K562 (cell line): ENCODE results near the gene NPAS3. TPM values are rescaled to one million over a fixed set of nuclear protein-coding genes. Genes with fewer than 3 reads are reported as not detected.

Source experiments
- ATAC-seq: fragments of 200-7000 bp; cut with Tn5 transposase; 3 replicates; pipeline ENCODE4 v1.9.1; 2020; ENCODE audit warnings: moderate library complexity
- BruUV-seq: library from RNA; stranded (reverse); fragments of 400-500 nt; replicated peaks from 2 replicates; lab custom pipeline; 2021; lab: Mats Ljungman, UMichigan
- CTCF ChIA-PET: fragments of 300-600 bp; formaldehyde crosslinking; extraction: SDS; loops from one replicate; lab custom pipeline; 2021; ENCODE audit warnings: low intra/inter-chr PET ratio; lab: Yijun Ruan, JAX
- POLR2A ChIA-PET: fragments of 300-600, 350-650 bp; sonication (Branson Sonifier 250); formaldehyde crosslinking; extraction: SDS; loops from one replicate; lab custom pipeline; 2021; ENCODE audit warnings: antibody characterized with exemption, inconsistent platforms; lab: Yijun Ruan, JAX
- DNase-seq, 4 experiments: peaks; one replicate each; pipeline versions ENCODE4 v3.0.0 to v3.0.0-alpha.2; 2011 to 2018; ENCODE audit warnings: low spot score in 3 of 4, mixed read lengths in 3 of 4; ENCODE audit errors: extremely low read depth in 1 of 4
- FAIRE-seq: peaks from 2 replicates; lab custom pipeline; 2011; peaks lifted over from hg19 to GRCh38; lab: Jason Lieb, UNC
- H2AFZ ChIP-seq: 2 replicates; pipeline ENCODE4 v1.6.0; 2011; ENCODE audit warnings: low read depth, low read length, control low read depth, inconsistent platforms
- H3K27ac ChIP-seq: fragments of 200-600 bp; 3 replicates; pipeline ENCODE4 v1.8.0; 2011; ENCODE audit warnings: low read depth, mild to moderate bottlenecking, control low read depth, inconsistent platforms, low read length, moderate library complexity, mixed read lengths; ENCODE audit errors: extremely low read depth
- H3K27me3 ChIP-seq, 2 experiments: fragments of 300-600 bp in 1 of 2; 2 replicates in 1 of 2; 3 replicates in 1 of 2; pipeline versions ENCODE4 v1.6.0 to v1.8.0; 2011; ENCODE audit warnings: inconsistent platforms in 2 of 2, low read length in 2 of 2, mild to moderate bottlenecking in 1 of 2, mixed read lengths in 1 of 2, moderate library complexity in 1 of 2; ENCODE audit not compliant: control insufficient read depth in 2 of 2, insufficient read depth in 2 of 2
- H3K36me3 ChIP-seq: fragments of 300-600 bp; 3 replicates; pipeline ENCODE4 v1.8.0; 2011; ENCODE audit warnings: mild to moderate bottlenecking, low read length, inconsistent platforms; ENCODE audit not compliant: control insufficient read depth, insufficient read depth
- H3K4me1 ChIP-seq, 2 experiments: fragments of 200-600 bp in 1 of 2; replicated peaks in 1 of 2; 2 replicates in 1 of 2; 3 replicates in 1 of 2; pipeline versions ENCODE4 v1.5.1 to v1.8.0; 2011; ENCODE audit warnings: inconsistent platforms in 2 of 2, low read length in 2 of 2, mild to moderate bottlenecking in 1 of 2, mixed read lengths in 1 of 2, moderate library complexity in 1 of 2; ENCODE audit not compliant: control insufficient read depth in 2 of 2, insufficient read depth in 2 of 2
- H3K4me2 ChIP-seq: 2 replicates; pipeline ENCODE4 v1.6.1; 2011; ENCODE audit warnings: low read length, control low read depth, inconsistent platforms, mixed read lengths; ENCODE audit not compliant: insufficient read depth
- H3K4me3 ChIP-seq: fragments of 200-600 bp; sonication (generic), shearing (Covaris generic); 2 replicates; pipeline ENCODE4 v1.5.1; 2016; ENCODE audit warnings: control low read depth, inconsistent platforms
- H3K79me2 ChIP-seq: fragments of 200-600 bp; 3 replicates; pipeline ENCODE4 v1.8.0; 2011; ENCODE audit warnings: low read length, inconsistent platforms; ENCODE audit not compliant: control insufficient read depth, insufficient read depth
- H3K9ac ChIP-seq, 2 experiments: 2 replicates each; pipeline versions ENCODE4 v1.6.0 to v1.6.1; 2011; ENCODE audit warnings: low read depth in 2 of 2, low read length in 2 of 2, control low read depth in 1 of 2, inconsistent platforms in 1 of 2, mild to moderate bottlenecking in 1 of 2, mixed read lengths in 1 of 2; ENCODE audit not compliant: insufficient read depth in 1 of 2
- H3K9me1 ChIP-seq: one replicate; pipeline ENCODE4 v1.6.0; 2011; ENCODE audit warnings: inconsistent platforms, mild to moderate bottlenecking, low read length, moderate library complexity; ENCODE audit not compliant: control insufficient read depth, insufficient read depth
- H3K9me3 ChIP-seq: replicated peaks from 2 replicates; pipeline ENCODE4 v1.5.1; 2011; ENCODE audit warnings: low read depth, low read length, inconsistent platforms; ENCODE audit not compliant: control insufficient read depth, insufficient read depth
- H4K20me1 ChIP-seq: replicated peaks from 2 replicates; pipeline ENCODE4 v1.6.1; 2011; ENCODE audit warnings: low read length, inconsistent platforms, mixed read lengths; ENCODE audit not compliant: control insufficient read depth, insufficient read depth
- C11orf30 ChIP-seq: fragments of 450-650 bp; IDR thresholded peaks from 2 replicates; pipeline ENCODE4 v1.6.1; 2016; ENCODE audit warnings: low read depth, mild to moderate bottlenecking
- E2F4 ChIP-seq: sonication (generic); formaldehyde crosslinking; IDR thresholded peaks from 2 replicates; pipeline ENCODE4 v1.8.0; 2022; ENCODE audit warnings: mild to moderate bottlenecking, low read depth, missing genetic modification reagents
- FOSL1 ChIP-seq: fragments of 200-800 bp; sonication (Bioruptor generic); conservative IDR thresholded peaks from 2 replicates; pipeline ENCODE4 v1.6.1; 2016; ENCODE audit warnings: missing genetic modification characterization, missing compliant biosample characterization
- HNRNPUL1 ChIP-seq: fragments of 200-400 bp; formaldehyde crosslinking; IDR thresholded peaks from 2 replicates; pipeline ENCODE4 v1.6.1; 2017; ENCODE audit warnings: low read length
- PTTG1 ChIP-seq: fragments of 450-650 bp; IDR thresholded peaks from 2 replicates; pipeline ENCODE4 v1.6.1; 2016; ENCODE audit warnings: low read depth, mild to moderate bottlenecking, missing genetic modification characterization, missing compliant biosample characterization
- RBM25 ChIP-seq: fragments of 200-400 bp; formaldehyde crosslinking; IDR thresholded peaks from 2 replicates; pipeline ENCODE4 v1.6.1; 2018; ENCODE audit warnings: low read length, low read depth, moderate library complexity; ENCODE audit not compliant: severe bottlenecking
- SAFB ChIP-seq: fragments of 200-400 bp; formaldehyde crosslinking; IDR thresholded peaks from 2 replicates; pipeline ENCODE4 v1.6.1; 2017; ENCODE audit warnings: low read depth, low read length, borderline replicate concordance
- SMARCA5 ChIP-seq: fragments of 450-650 bp; IDR thresholded peaks from 2 replicates; pipeline ENCODE4 v1.6.1; 2016
- UBTF ChIP-seq, 2 experiments: IDR thresholded peaks; 2 replicates each; pipeline ENCODE4 v1.6.1; 2012; ENCODE audit warnings: improper control_type of control experiment in 2 of 2, low read depth in 2 of 2, low read length in 2 of 2, borderline replicate concordance in 1 of 2
- ZNF316 ChIP-seq: fragments of 450-650 bp; IDR thresholded peaks from 2 replicates; pipeline ENCODE4 v1.6.1; 2016
- WGBS: fragments of 100-300 bp; shearing (Covaris generic); methylation state at CpG from one replicate; pipeline ENCODE4 v1.1.6; 2016; ENCODE audit warnings: low coverage, mixed read lengths; ENCODE audit not compliant: insufficient coverage; ENCODE audit errors: missing lambda C conversion rate; 5-methylcytosine and 5-hydroxymethylcytosine counted together
- in situ Hi-C: fragments of 300-500 bp; cut with MboI; formaldehyde crosslinking; loops from 4 replicates; pipeline ENCODE4 v1.15.0; 2018; ENCODE audit warnings: inconsistent platforms, mixed read lengths
- intact Hi-C: fragments of 100-400 bp; cut with micrococcal nuclease; formaldehyde crosslinking; loops from 2 replicates; pipeline ENCODE4 v1.14.2; 2022
- polyA plus RNA-seq, 8 experiments: library from polyadenylated mRNA; depleted of rRNA in 4 of 8; stranded (reverse) in 5 of 8; unstranded in 3 of 8; fragments of >200 nt; fragmentation: Nextera tagmentation in 2 of 8; fragmentation: Illumina TruSeq in 1 of 8; extraction: Ambion mirVana in 2 of 8; extraction: Trizol in 1 of 8; gene quantifications; 2 replicates each; pipeline versions ENCODE4 v1.2.1 to v1.2.3, GENCODE V29; 2011 to 2014; ENCODE audit warnings: inconsistent platforms in 1 of 8, missing spikeins in 1 of 8
- total RNA-seq, 7 experiments: library from RNA; depleted of rRNA in 6 of 7; stranded (reverse); fragments of >200 nt in 6 of 7; fragmentation: Illumina TruSeq in 2 of 7; extraction: Trizol in 2 of 7; gene quantifications; 2 replicates each; pipeline versions ENCODE4 v1.2.1 to v1.2.3, GENCODE V29; 2011 to 2021; ENCODE audit warnings: low replicate concordance in 1 of 7

The NPAS3 gene
- total and polyA plus RNA-seq, 9 of the 15 experiments (the other 6 are each of a cell fraction or from before 2014, with no cell fraction given) = 0.04 TPM; not detected in 8

GRCh38 chr14:33611405-33612196 lies 672.9 kb downstream of the NPAS3 start:
- H3K79me2 ChIP-seq = no peaks in the 10 kb centered on the region

More at GRCh38 chr14:33611405-33612196, 672.9 kb downstream of the NPAS3 start:
- no peaks in the 10 kb centered on the region for H4K20me1 ChIP-seq
- in situ Hi-C loops (no loop called here), intact Hi-C loops (no loop called here)
- CTCF ChIA-PET = no interaction called here
- no peak overlapping the region for H3K4me3 ChIP-seq
- no peak overlapping the region for H3K9ac ChIP-seq
- ATAC-seq = no peak
- no peak overlapping the region for H3K4me2 ChIP-seq
- TF ChIP-seq UBTF (IDR thresholded peaks at IDR 0.05; ENCODE audit: borderline replicate concordance in 1 of 2, low read depth in 2 of 2, low read length in 2 of 2) (no peak), SAFB (no peak), HNRNPUL1 (no peak), E2F4 (CRISPR knock-in tag) (no peak), FOSL1 (tag) (0 out of 2 replicates have a peak, but pooled peaks have one; percentile 36), SMARCA5 (no peak), PTTG1 (tag) (no peak), ZNF316 (peak; percentile 36), C11orf30 (peak; percentile 40; the same call in 1 of the 2 replicates), RBM25 (no peak)
- POLR2A ChIA-PET = interaction anchor here (0.6 to 1.1 kb wide), 3 partner anchors 7 to 252 kb away, joined by 3 to 5 read pairs (median 3); no protein-coding TSS in a partner anchor
- DNase-seq = no peak
- no peak overlapping the region for H2AFZ ChIP-seq
- no peaks in the 10 kb centered on the region for H3K9me3 ChIP-seq
- no TSS peak for BruUV-seq
- no peak overlapping the region for H3K27ac ChIP-seq
- no peaks in the 10 kb centered on the region for H3K9me1 ChIP-seq
- 6% methylated on average over 5 of the region's 5 CpGs for WGBS
- no peaks in the 10 kb centered on the region for H3K36me3 ChIP-seq
- H3K27me3 ChIP-seq = no peaks in the 10 kb centered on the region; a peak in 1 of 5 replicates
- no peaks in the 10 kb centered on the region for H3K4me1 ChIP-seq
- no peak for FAIRE-seq
